Panc1 (cell line): ENCODE data around the gene SCN8A. TPM values are rescaled to one million over a fixed set of nuclear protein-coding genes. Genes with fewer than 3 reads are reported as not detected.

ENCODE experiments used
- ATAC-seq: fragments of 200-7000 bp; cut with Tn5 transposase; 2 replicates; pipeline ENCODE4 v1.9.1; 2020; ENCODE audit warnings: mild to moderate bottlenecking, moderate library complexity
- BruUV-seq: library from RNA; stranded (reverse); fragments of 400-500 nt; replicated peaks from 2 replicates; lab custom pipeline; 2021; lab: Mats Ljungman, UMichigan
- CTCF ChIA-PET: fragments of 300-600 bp; sonication (Branson Sonifier 250); formaldehyde crosslinking; loops from one replicate; lab custom pipeline; 2022; ENCODE audit warnings: antibody characterized with exemption; lab: Charles Lee
- POLR2A ChIA-PET: fragments of 300-600 bp; sonication (Branson Sonifier 250); formaldehyde crosslinking; loops from one replicate; lab custom pipeline; 2022; ENCODE audit warnings: antibody characterized with exemption; lab: Charles Lee
- DNase-seq: peaks from one replicate; pipeline ENCODE4 v3.0.0-alpha.2; 2010; ENCODE audit warnings: low read depth, low spot score
- H3K27ac ChIP-seq: 2 replicates; pipeline ENCODE4 v1.5.1; 2011; ENCODE audit warnings: mild to moderate bottlenecking, low read length, inconsistent platforms
- H3K27me3 ChIP-seq: fragments of 200-500 bp; sonication (Bioruptor generic); 2 replicates; pipeline ENCODE4 v1.6.0; 2014; ENCODE audit warnings: low read length, inconsistent platforms; ENCODE audit not compliant: control insufficient read depth, insufficient read depth
- H3K36me3 ChIP-seq: fragments of 200-500 bp; sonication (Bioruptor generic); 2 replicates; pipeline ENCODE4 v1.5.1; 2014; ENCODE audit warnings: inconsistent platforms, mild to moderate bottlenecking, low read length, moderate library complexity; ENCODE audit not compliant: control insufficient read depth, insufficient read depth
- H3K4me1 ChIP-seq: 2 replicates; pipeline ENCODE4 v1.5.1; 2011; ENCODE audit warnings: inconsistent platforms, mild to moderate bottlenecking, low read length, moderate library complexity; ENCODE audit not compliant: control insufficient read depth, insufficient read depth
- H3K4me3 ChIP-seq, 2 experiments: 2 replicates each; pipeline ENCODE4 v1.5.1; 2011 to 2012; ENCODE audit warnings: low read depth in 2 of 2, low read length in 2 of 2, mild to moderate bottlenecking in 2 of 2, inconsistent platforms in 1 of 2, moderate library complexity in 1 of 2
- H3K9me3 ChIP-seq: fragments of 200-500 bp; sonication (Bioruptor generic); 2 replicates; pipeline ENCODE4 v1.5.1; 2014; ENCODE audit warnings: low read depth, mild to moderate bottlenecking, inconsistent platforms, low read length, moderate library complexity; ENCODE audit not compliant: control insufficient read depth, insufficient read depth
- POLR2AphosphoS5 ChIP-seq: IDR thresholded peaks from 2 replicates; pipeline ENCODE4 v1.6.1; 2012; ENCODE audit warnings: mild to moderate bottlenecking, low read depth, low read length, moderate library complexity
- SIN3A ChIP-seq: IDR thresholded peaks from 2 replicates; pipeline ENCODE4 v1.6.1; 2012; ENCODE audit warnings: low read depth, mild to moderate bottlenecking, low read length, moderate library complexity, borderline replicate concordance; ENCODE audit not compliant: insufficient read depth
- TCF7L2 ChIP-seq: IDR thresholded peaks from 2 replicates; pipeline ENCODE4 v1.6.1; 2011; ENCODE audit warnings: mild to moderate bottlenecking, low read depth, low read length, inconsistent platforms
- in situ Hi-C: cut with HindIII; loops from 2 replicates; pipeline ENCODE4 v1.10.0; 2016; ENCODE audit warnings: low sequenced_read_pairs, low pct_unique_long_range_greater_than_20kb
- intact Hi-C: fragments of 100-400 bp; cut with micrococcal nuclease; formaldehyde crosslinking; loops from one replicate; pipeline ENCODE4 v1.10.0; 2022; ENCODE audit not compliant: unreplicated experiment
- total RNA-seq: library from RNA; stranded (reverse); gene quantifications from one replicate; pipeline ENCODE4 v1.2.1, GENCODE V29; 2021; ENCODE audit not compliant: unreplicated experiment
- TF ChIP-seq, protein P1 (sequence below): fragments of 450-650 bp; IDR thresholded peaks from 2 replicates; pipeline ENCODE4 v1.5.1; 2017; ENCODE audit warnings: mild to moderate bottlenecking
- TF ChIP-seq, protein P2 (sequence below), 2 experiments: IDR thresholded peaks; 2 replicates each; pipeline ENCODE4 v1.6.1; 2011 to 2012; ENCODE audit warnings: low read depth in 2 of 2, control low read depth in 1 of 2, low read length in 1 of 2, mild to moderate bottlenecking in 1 of 2, moderate library complexity in 1 of 2; ENCODE audit not compliant: insufficient read depth in 1 of 2

SCN8A gene
- total RNA-seq, 1 experiment from 2014 or later: 8.6 TPM

DNA sequence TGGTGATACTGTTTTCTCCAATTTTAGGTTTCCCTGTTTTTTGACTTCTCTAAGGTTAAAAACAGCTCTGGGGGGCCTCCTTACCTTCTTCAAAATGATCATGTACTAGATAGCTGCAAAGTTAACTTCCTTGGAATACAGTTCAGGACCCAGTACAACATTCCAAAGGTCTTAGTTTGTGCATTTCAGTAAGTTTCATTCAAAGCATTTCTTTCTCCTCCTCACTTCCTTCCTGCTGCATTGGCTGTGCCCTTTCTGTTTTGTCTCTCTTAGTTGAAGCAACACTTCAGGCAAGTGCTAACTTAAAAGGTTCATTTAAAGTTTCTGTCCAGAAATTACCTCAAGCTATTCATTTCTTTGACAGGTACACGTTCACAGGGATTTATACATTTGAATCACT, 95.7 kb downstream of the SCN8A start:
- Histone ChIP-seq H3K36me3 (no peaks in the 10 kb centered on the region), H3K27ac (no peak overlapping the region), H3K4me1 (no peaks in the 10 kb centered on the region), H3K4me3 (no peak overlapping the region), H3K9me3 (no peaks in the 10 kb centered on the region), H3K27me3 (no peaks in the 10 kb centered on the region)
- TF ChIP-seq, protein P1, sequence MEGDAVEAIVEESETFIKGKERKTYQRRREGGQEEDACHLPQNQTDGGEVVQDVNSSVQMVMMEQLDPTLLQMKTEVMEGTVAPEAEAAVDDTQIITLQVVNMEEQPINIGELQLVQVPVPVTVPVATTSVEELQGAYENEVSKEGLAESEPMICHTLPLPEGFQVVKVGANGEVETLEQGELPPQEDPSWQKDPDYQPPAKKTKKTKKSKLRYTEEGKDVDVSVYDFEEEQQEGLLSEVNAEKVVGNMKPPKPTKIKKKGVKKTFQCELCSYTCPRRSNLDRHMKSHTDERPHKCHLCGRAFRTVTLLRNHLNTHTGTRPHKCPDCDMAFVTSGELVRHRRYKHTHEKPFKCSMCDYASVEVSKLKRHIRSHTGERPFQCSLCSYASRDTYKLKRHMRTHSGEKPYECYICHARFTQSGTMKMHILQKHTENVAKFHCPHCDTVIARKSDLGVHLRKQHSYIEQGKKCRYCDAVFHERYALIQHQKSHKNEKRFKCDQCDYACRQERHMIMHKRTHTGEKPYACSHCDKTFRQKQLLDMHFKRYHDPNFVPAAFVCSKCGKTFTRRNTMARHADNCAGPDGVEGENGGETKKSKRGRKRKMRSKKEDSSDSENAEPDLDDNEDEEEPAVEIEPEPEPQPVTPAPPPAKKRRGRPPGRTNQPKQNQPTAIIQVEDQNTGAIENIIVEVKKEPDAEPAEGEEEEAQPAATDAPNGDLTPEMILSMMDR: no peak
- TF ChIP-seq SIN3A (no peak), TCF7L2 (no peak), POLR2AphosphoS5 (no peak)
- TF ChIP-seq, protein P2, sequence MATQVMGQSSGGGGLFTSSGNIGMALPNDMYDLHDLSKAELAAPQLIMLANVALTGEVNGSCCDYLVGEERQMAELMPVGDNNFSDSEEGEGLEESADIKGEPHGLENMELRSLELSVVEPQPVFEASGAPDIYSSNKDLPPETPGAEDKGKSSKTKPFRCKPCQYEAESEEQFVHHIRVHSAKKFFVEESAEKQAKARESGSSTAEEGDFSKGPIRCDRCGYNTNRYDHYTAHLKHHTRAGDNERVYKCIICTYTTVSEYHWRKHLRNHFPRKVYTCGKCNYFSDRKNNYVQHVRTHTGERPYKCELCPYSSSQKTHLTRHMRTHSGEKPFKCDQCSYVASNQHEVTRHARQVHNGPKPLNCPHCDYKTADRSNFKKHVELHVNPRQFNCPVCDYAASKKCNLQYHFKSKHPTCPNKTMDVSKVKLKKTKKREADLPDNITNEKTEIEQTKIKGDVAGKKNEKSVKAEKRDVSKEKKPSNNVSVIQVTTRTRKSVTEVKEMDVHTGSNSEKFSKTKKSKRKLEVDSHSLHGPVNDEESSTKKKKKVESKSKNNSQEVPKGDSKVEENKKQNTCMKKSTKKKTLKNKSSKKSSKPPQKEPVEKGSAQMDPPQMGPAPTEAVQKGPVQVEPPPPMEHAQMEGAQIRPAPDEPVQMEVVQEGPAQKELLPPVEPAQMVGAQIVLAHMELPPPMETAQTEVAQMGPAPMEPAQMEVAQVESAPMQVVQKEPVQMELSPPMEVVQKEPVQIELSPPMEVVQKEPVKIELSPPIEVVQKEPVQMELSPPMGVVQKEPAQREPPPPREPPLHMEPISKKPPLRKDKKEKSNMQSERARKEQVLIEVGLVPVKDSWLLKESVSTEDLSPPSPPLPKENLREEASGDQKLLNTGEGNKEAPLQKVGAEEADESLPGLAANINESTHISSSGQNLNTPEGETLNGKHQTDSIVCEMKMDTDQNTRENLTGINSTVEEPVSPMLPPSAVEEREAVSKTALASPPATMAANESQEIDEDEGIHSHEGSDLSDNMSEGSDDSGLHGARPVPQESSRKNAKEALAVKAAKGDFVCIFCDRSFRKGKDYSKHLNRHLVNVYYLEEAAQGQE (IDR thresholded peaks at IDR 0.05; ENCODE audit: insufficient read depth in 1 of 2, low read depth in 2 of 2, low read length in 1 of 2): no peak
- DNase-seq (no peak), ATAC-seq (no peak)
- CTCF ChIA-PET: interaction anchor here (0.6 kb wide), 1 partner anchor 50 kb away, joined by 3 read pairs; no protein-coding TSS in a partner anchor
- no TSS peak for BruUV-seq
- intact Hi-C loops: no loop called here
- in situ Hi-C loops: no loop called here
- POLR2A ChIA-PET: no interaction called here

DNA sequence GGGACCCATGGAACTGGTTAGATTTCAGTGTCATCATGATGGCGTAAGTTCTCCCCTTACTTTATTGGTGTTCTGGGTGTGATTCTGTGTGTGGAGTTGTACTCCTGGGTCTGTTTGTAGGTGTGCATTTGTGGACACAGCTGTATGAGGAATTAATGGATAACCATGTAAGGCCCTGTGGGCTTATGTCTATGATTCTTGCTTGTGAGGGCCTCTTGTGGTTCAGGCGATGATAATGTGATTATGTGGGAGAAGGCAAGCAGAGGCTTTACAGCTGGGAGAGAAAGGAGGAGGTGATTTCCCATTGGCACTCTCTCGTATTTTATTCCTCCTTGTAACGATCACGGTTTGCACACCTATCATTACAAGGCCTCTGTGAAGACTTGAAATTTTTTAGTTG, 96.1 kb downstream of the SCN8A start:
- in situ Hi-C loops (no loop called here), intact Hi-C loops (no loop called here)
- H3K9me3 ChIP-seq: no peaks in the 10 kb centered on the region
- H3K36me3 ChIP-seq: no peaks in the 10 kb centered on the region
- no peaks in the 10 kb centered on the region for H3K4me1 ChIP-seq
- DNase-seq: no peak
- ChIA-PET POLR2A (no interaction called here), CTCF (interaction anchor here (0.6 kb wide), 1 partner anchor 49 kb away, joined by 3 read pairs; no protein-coding TSS in a partner anchor)
- no peak overlapping the region for H3K4me3 ChIP-seq
- H3K27me3 ChIP-seq: no peaks in the 10 kb centered on the region
- ATAC-seq: no peak
- no peak for TF ChIP-seq POLR2AphosphoS5
- no peak for TF ChIP-seq SIN3A
- TF ChIP-seq, protein P2 (IDR thresholded peaks at IDR 0.05; ENCODE audit: insufficient read depth in 1 of 2, low read depth in 2 of 2, low read length in 1 of 2): no peak
- no TSS peak for BruUV-seq
- H3K27ac ChIP-seq: no peak overlapping the region
